ENCODE data around the gene TEX53. TPM values are rescaled to one million over a fixed set of nuclear protein-coding genes. Genes with fewer than 3 reads are reported as not detected.

TEX53 gene
- total RNA-seq, 1 donor from 2014 or later, result not detected

GRCh38 chr9:114621975-114622609 is 35.5 kb downstream of the TEX53 start:
- DNase-seq (ENCODE audit: low read depth), result peak; percentile 79
- FAIRE-seq, result no peak
- peaks cover 3% of the 10 kb centered on the region for H3K36me3 ChIP-seq (ENCODE audit: control insufficient read depth, insufficient read depth, low read length)
- TF ChIP-seq CTCF (IDR thresholded peaks at IDR 0.05; ENCODE audit: insufficient read depth, low read length, severe bottlenecking), result no peak
- H3K4me3 ChIP-seq (ENCODE audit: low read depth, low read length), result no peak overlapping the region
- no peaks in the 10 kb centered on the region for H3K27me3 ChIP-seq (ENCODE audit: control insufficient read depth, insufficient read depth, low read length)

GRCh38 chr9:114621561-114621960 is 36.0 kb downstream of the TEX53 start:
- FAIRE-seq, result no peak

GRCh38 chr9:114619191-114619761 is 38.3 kb downstream of the TEX53 start:
- DNase-seq (ENCODE audit: low read depth), result peak; percentile 55
- no peak for TF ChIP-seq CTCF (IDR thresholded peaks at IDR 0.05; ENCODE audit: insufficient read depth, low read length, severe bottlenecking)
- Histone ChIP-seq H3K36me3 (ENCODE audit: control insufficient read depth, insufficient read depth, low read length) (peaks cover 2% of the 10 kb centered on the region), H3K27me3 (ENCODE audit: control insufficient read depth, insufficient read depth, low read length) (no peaks in the 10 kb centered on the region), H3K4me3 (ENCODE audit: low read depth, low read length) (no peak overlapping the region)
- no peak for FAIRE-seq

More at GRCh38 chr9:114621561-114621960, 36.0 kb downstream of the TEX53 start:
- Histone ChIP-seq H3K36me3 (ENCODE audit: control insufficient read depth, insufficient read depth, low read length) (peaks cover 2% of the 10 kb centered on the region), H3K4me3 (ENCODE audit: low read depth, low read length) (no peak overlapping the region), H3K27me3 (ENCODE audit: control insufficient read depth, insufficient read depth, low read length) (no peaks in the 10 kb centered on the region)
- no peak for DNase-seq (ENCODE audit: low read depth)
- TF ChIP-seq CTCF (IDR thresholded peaks at IDR 0.05; ENCODE audit: insufficient read depth, low read length, severe bottlenecking), result no peak

- DNase-seq (ENCODE audit: low read depth) (peak; percentile 35), FAIRE-seq (no peak)
- Histone ChIP-seq H3K4me3 (ENCODE audit: low read depth, low read length) (no peak overlapping the region), H3K27me3 (ENCODE audit: control insufficient read depth, insufficient read depth, low read length) (no peaks in the 10 kb centered on the region), H3K36me3 (ENCODE audit: control insufficient read depth, insufficient read depth, low read length) (peaks cover 2% of the 10 kb centered on the region)
- TF ChIP-seq CTCF (IDR thresholded peaks at IDR 0.05; ENCODE audit: insufficient read depth, low read length, severe bottlenecking), result no peak
Observed at GRCh38 chr9:114616684-114617520, 40.7 kb downstream of the TEX53 start.

- no peak for TF ChIP-seq CTCF (IDR thresholded peaks at IDR 0.05; ENCODE audit: insufficient read depth, low read length, severe bottlenecking)
- no peak for FAIRE-seq
- peaks cover 2% of the 10 kb centered on the region for H3K36me3 ChIP-seq (ENCODE audit: control insufficient read depth, insufficient read depth, low read length)
Observed at GRCh38 chr9:114614373-114614772, 43.2 kb downstream of the TEX53 start.

More at GRCh38 chr9:114614373-114614772, 43.2 kb downstream of the TEX53 start:
- Histone ChIP-seq H3K27me3 (ENCODE audit: control insufficient read depth, insufficient read depth, low read length) (no peaks in the 10 kb centered on the region), H3K4me3 (ENCODE audit: low read depth, low read length) (no peak overlapping the region)
- DNase-seq (ENCODE audit: low read depth), result no peak
